ENCODE data around the gene DNAJC18.
"Not testable (repeated sequence)": the region's sequence is repeated elsewhere in the genome, so short reads cannot be mapped to it uniquely, and the experiment has no call there.

Gene DNAJC18

GRCh38 chr5:139439013-139439903 is at the start of gene DNAJC18:
DNAJC18 (minus strand) TSS chr5:139439525; CDS start chr5:139439445, 80 bp downstream.
- in situ Hi-C loops (cut with HindIII; ENCODE audit: low sequenced_read_pairs), result loop anchor here (5.0 to 25.0 kb wide), 3 partner anchors 58 to 323 kb away; no protein-coding TSS in a partner anchor

GRCh38 chr5:139488260-139488659 is 48.9 kb upstream of the DNAJC18 start:
- in situ Hi-C loops (cut with HindIII; ENCODE audit: low sequenced_read_pairs), result no loop called here

- in situ Hi-C loops (cut with HindIII; ENCODE audit: low sequenced_read_pairs), result no loop called here
Measured at GRCh38 chr5:139486201-139486600, 46.9 kb upstream of the DNAJC18 start.

GRCh38 chr5:139482890-139483208 is 43.5 kb upstream of the DNAJC18 start:
- in situ Hi-C loops (cut with HindIII; ENCODE audit: low sequenced_read_pairs), result not testable (repeated sequence)

- in situ Hi-C loops (cut with HindIII; ENCODE audit: low sequenced_read_pairs), result no loop called here
Measured at GRCh38 chr5:139482050-139482889, 42.9 kb upstream of the DNAJC18 start, which contains the start of gene STING1. STING1 (minus strand) TSS chr5:139482758; CDS start chr5:139481704, 1,054 bp downstream.

- in situ Hi-C loops (cut with HindIII; ENCODE audit: low sequenced_read_pairs), result no loop called here
Measured at GRCh38 chr5:139481580-139482049, 42.3 kb upstream of the DNAJC18 start.

GRCh38 chr5:139481122-139481533 is 41.8 kb upstream of the DNAJC18 start:
- in situ Hi-C loops (cut with HindIII; ENCODE audit: low sequenced_read_pairs), result no loop called here

GRCh38 chr5:139479729-139480128 is 40.4 kb upstream of the DNAJC18 start:
- in situ Hi-C loops (cut with HindIII; ENCODE audit: low sequenced_read_pairs), result not testable (repeated sequence)

- in situ Hi-C loops (cut with HindIII; ENCODE audit: low sequenced_read_pairs), result not testable (repeated sequence)
Measured at GRCh38 chr5:139478657-139479423, 39.5 kb upstream of the DNAJC18 start.

GRCh38 chr5:139475865-139476617 is 36.7 kb upstream of the DNAJC18 start:
- in situ Hi-C loops (cut with HindIII; ENCODE audit: low sequenced_read_pairs), result no loop called here

- in situ Hi-C loops (cut with HindIII; ENCODE audit: low sequenced_read_pairs), result no loop called here
Measured at GRCh38 chr5:139474890-139475791, 35.8 kb upstream of the DNAJC18 start.

- in situ Hi-C loops (cut with HindIII; ENCODE audit: low sequenced_read_pairs), result no loop called here
Measured at GRCh38 chr5:139473565-139473964, 34.2 kb upstream of the DNAJC18 start.

- in situ Hi-C loops (cut with HindIII; ENCODE audit: low sequenced_read_pairs), result no loop called here
Measured at GRCh38 chr5:139473105-139473504, 33.8 kb upstream of the DNAJC18 start.

GRCh38 chr5:139472386-139473030 is 33.2 kb upstream of the DNAJC18 start:
- in situ Hi-C loops (cut with HindIII; ENCODE audit: low sequenced_read_pairs), result no loop called here

GRCh38 chr5:139470821-139471300 is 31.5 kb upstream of the DNAJC18 start, which contains the start of gene SMIM33:
SMIM33 (plus strand) TSS chr5:139471004; CDS start chr5:139471122, 118 bp downstream.
- in situ Hi-C loops (cut with HindIII; ENCODE audit: low sequenced_read_pairs), result no loop called here

GRCh38 chr5:139468421-139468931 is 29.2 kb upstream of the DNAJC18 start:
- in situ Hi-C loops (cut with HindIII; ENCODE audit: low sequenced_read_pairs), result no loop called here

- in situ Hi-C loops (cut with HindIII; ENCODE audit: low sequenced_read_pairs), result no loop called here
Measured at GRCh38 chr5:139462586-139463276, 23.4 kb upstream of the DNAJC18 start, which contains the start of gene ECSCR. ECSCR (minus strand) TSS chr5:139462743; CDS start chr5:139462670, 73 bp downstream.
